ENCODE results near the gene ITPK1.

DNA sequence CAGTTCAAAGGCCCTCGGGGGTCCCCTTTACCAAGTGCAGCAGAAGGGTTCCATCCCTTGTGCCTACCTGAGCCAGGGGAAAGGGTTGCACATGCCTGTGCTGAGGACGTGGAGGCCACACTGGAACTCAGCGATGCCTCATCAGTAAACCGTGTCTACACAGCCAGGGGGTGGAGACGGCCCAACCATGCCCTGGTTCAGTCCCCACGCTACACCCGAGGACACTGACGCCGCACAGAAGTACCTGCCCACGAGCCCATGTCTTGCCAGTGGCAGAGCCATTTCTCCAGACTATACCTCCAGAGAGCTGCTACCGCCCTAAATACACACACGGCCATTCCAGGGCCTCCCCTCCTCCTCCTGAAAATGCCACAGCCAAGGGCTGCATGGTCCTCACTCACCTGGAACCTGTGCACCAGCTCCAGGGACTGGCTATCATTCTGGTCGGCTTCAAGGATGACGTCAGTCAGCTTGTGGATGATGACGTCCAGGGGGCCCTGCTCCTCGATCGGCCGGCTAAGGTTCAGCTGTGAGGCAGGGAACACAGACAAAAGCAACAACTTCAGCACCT, 99.4 kb downstream of the ITPK1 start:
- TF ChIP-seq CTCF (IDR thresholded peaks at IDR 0.05) (no peak), POLR2AphosphoS5 (IDR thresholded peaks at IDR 0.05) (no peak), POLR2A (IDR thresholded peaks at IDR 0.05) (no peak)

Measured in breast epithelium (tissue), 3 donors.